HCT116 (cell line): ENCODE data around the gene GZMH. TPM values are rescaled to one million over a fixed set of nuclear protein-coding genes. Genes with fewer than 3 reads are reported as not detected.

ENCODE experiments used
- ATAC-seq: fragments of 200-7000 bp; cut with Tn5 transposase; 2 replicates; pipeline ENCODE4 v1.9.1; 2020; ENCODE audit warnings: mild to moderate bottlenecking, moderate library complexity
- BruUV-seq: library from RNA; stranded (reverse); fragments of 400-500 nt; replicated peaks from 2 replicates; lab custom pipeline; 2021; lab: Mats Ljungman, UMichigan
- CTCF ChIA-PET: fragments of 300-600 bp; sonication (Branson Sonifier 250); formaldehyde crosslinking; loops from one replicate; lab custom pipeline; 2021; ENCODE audit warnings: antibody characterized with exemption; lab: Charles Lee
- POLR2A ChIA-PET: fragments of 300-600, 350-600 bp; sonication (Branson Sonifier 250); formaldehyde crosslinking; loops from one replicate; lab custom pipeline; 2021; ENCODE audit warnings: antibody characterized with exemption; lab: Charles Lee
- RAD21 ChIA-PET, 2 experiments: fragments of 300-600 bp; sonication (Branson Sonifier 250); formaldehyde crosslinking; loops; one replicate each; lab custom pipeline; 2023; ENCODE audit warnings: low total read pairs in 2 of 2; ENCODE audit not compliant: uncharacterized antibody in 2 of 2, unreplicated experiment in 2 of 2, low non-redundant PET in 1 of 2; lab: Charles Lee
- DNase-seq: peaks from one replicate; pipeline ENCODE4 v3.0.0-alpha.2; 2010; ENCODE audit warnings: low read depth, low spot score
- H2AFZ ChIP-seq: fragments of 200-600 bp; shearing (Covaris generic), sonication (generic); 2 replicates; pipeline ENCODE4 v1.6.1; 2017; ENCODE audit warnings: low read depth, mixed run types, mixed read lengths, antibody characterized with exemption, low read length; ENCODE audit not compliant: poor library complexity, severe bottlenecking
- H3K27ac ChIP-seq: 2 replicates; pipeline ENCODE4 v1.5.1; 2012; ENCODE audit warnings: low read depth, low read length
- H3K27me3 ChIP-seq: fragments of 200-600 bp; sonication (generic); 2 replicates; pipeline ENCODE4 v1.6.1; 2016; ENCODE audit warnings: mixed run types, low read length, mixed read lengths; ENCODE audit not compliant: insufficient read depth
- H3K36me3 ChIP-seq, 2 experiments: fragments of 200-500 bp in 1 of 2; fragments of 200-600 bp in 1 of 2; sonication (Bioruptor generic) in 1 of 2; sonication (generic) in 1 of 2; 2 replicates each; pipeline versions ENCODE4 v1.5.1 to v1.6.1; 2014 to 2016; ENCODE audit warnings: low read length in 2 of 2, inconsistent platforms in 1 of 2, mixed read lengths in 1 of 2, mixed run types in 1 of 2; ENCODE audit not compliant: insufficient read depth in 2 of 2, control insufficient read depth in 1 of 2
- H3K4me1 ChIP-seq, 2 experiments: fragments of 200-600 bp in 1 of 2; sonication (generic) in 1 of 2; 2 replicates each; pipeline versions ENCODE4 v1.5.1 to v1.6.1; 2012 to 2017; ENCODE audit warnings: low read length in 2 of 2, inconsistent platforms in 1 of 2, mild to moderate bottlenecking in 1 of 2, mixed read lengths in 1 of 2, mixed run types in 1 of 2, moderate library complexity in 1 of 2; ENCODE audit not compliant: insufficient read depth in 2 of 2, control insufficient read depth in 1 of 2
- H3K4me2 ChIP-seq: fragments of 200-600 bp; sonication (generic); 2 replicates; pipeline ENCODE4 v1.6.1; 2017; ENCODE audit warnings: mixed run types, low read length, mixed read lengths
- H3K4me3 ChIP-seq, 2 experiments: fragments of 200-600 bp in 1 of 2; sonication (generic) in 1 of 2; replicated peaks in 1 of 2; 2 replicates each; pipeline ENCODE4 v1.5.1; 2011 to 2016; ENCODE audit warnings: low read length in 2 of 2, control low read depth in 1 of 2, low read depth in 1 of 2, mild to moderate bottlenecking in 1 of 2, mixed read lengths in 1 of 2, mixed run types in 1 of 2
- H3K79me2 ChIP-seq: fragments of 200-600 bp; sonication (generic); 2 replicates; pipeline ENCODE4 v1.6.1; 2017; ENCODE audit warnings: mild to moderate bottlenecking, mixed run types, low read length, moderate library complexity, mixed read lengths; ENCODE audit not compliant: insufficient read depth
- H3K9ac ChIP-seq: fragments of 200-600 bp; sonication (generic); 2 replicates; pipeline ENCODE4 v1.6.1; 2016; ENCODE audit warnings: low read length, mixed read lengths
- H3K9me2 ChIP-seq: fragments of 200-600 bp; sonication (generic), shearing (Covaris generic); 2 replicates; pipeline ENCODE4 v1.6.1; 2017; ENCODE audit warnings: mixed run types, mild to moderate bottlenecking, moderate library complexity; ENCODE audit not compliant: insufficient read depth
- H3K9me3 ChIP-seq, 2 experiments: fragments of 200-500 bp in 1 of 2; fragments of 200-600 bp in 1 of 2; sonication (Bioruptor generic) in 1 of 2; sonication (generic) in 1 of 2; 2 replicates each; pipeline ENCODE4 v1.6.1; 2014 to 2017; ENCODE audit warnings: low read length in 2 of 2, mixed read lengths in 2 of 2, inconsistent platforms in 1 of 2, low read depth in 1 of 2, mild to moderate bottlenecking in 1 of 2, mixed run types in 1 of 2, moderate library complexity in 1 of 2; ENCODE audit not compliant: control insufficient read depth in 1 of 2, insufficient read depth in 1 of 2
- H4K20me1 ChIP-seq: fragments of 200-600 bp; sonication (generic), shearing (Covaris generic); 2 replicates; pipeline ENCODE4 v1.6.1; 2017; ENCODE audit warnings: mixed run types, mild to moderate bottlenecking, moderate library complexity; ENCODE audit not compliant: insufficient read depth
- ATF3 ChIP-seq: IDR thresholded peaks from 2 replicates; pipeline ENCODE4 v1.6.1; 2012
- CBX3 ChIP-seq: IDR thresholded peaks from 2 replicates; pipeline ENCODE4 v1.6.1; 2012; ENCODE audit warnings: low read depth
- CEBPB ChIP-seq: IDR thresholded peaks from 2 replicates; pipeline ENCODE4 v1.6.1; 2012; ENCODE audit warnings: low read depth
- CTCF ChIP-seq, 3 experiments: fragments of 200-600 bp in 1 of 3; sonication (generic) in 1 of 3; IDR thresholded peaks in 2 of 3; conservative IDR thresholded peaks in 1 of 3; 2 replicates each; pipeline ENCODE4 v1.5.1; 2012 to 2017; ENCODE audit warnings: low read depth in 2 of 3, low read length in 2 of 3, antibody characterized with exemption in 1 of 3, borderline replicate concordance in 1 of 3, control low read depth in 1 of 3, mild to moderate bottlenecking in 1 of 3, mixed read lengths in 1 of 3, mixed run types in 1 of 3, moderate library complexity in 1 of 3; ENCODE audit not compliant: insufficient read depth in 1 of 3
- EGR1 ChIP-seq: IDR thresholded peaks from 2 replicates; pipeline ENCODE4 v1.6.1; 2012; ENCODE audit warnings: low read depth
- ELF1 ChIP-seq: IDR thresholded peaks from 2 replicates; pipeline ENCODE4 v1.6.1; 2012; ENCODE audit warnings: low read depth, borderline replicate concordance
- EZH2 ChIP-seq: fragments of 200-600 bp; sonication (generic); IDR thresholded peaks from 2 replicates; pipeline ENCODE4 v1.6.1; 2017; ENCODE audit warnings: antibody characterized with exemption, mixed run types
- EZH2phosphoT487 ChIP-seq: fragments of 200-600 bp; IDR thresholded peaks from 2 replicates; pipeline ENCODE4 v1.6.1; 2018; ENCODE audit warnings: antibody characterized with exemption, borderline replicate concordance
- FOSL1 ChIP-seq: IDR thresholded peaks from 2 replicates; pipeline ENCODE4 v1.6.1; 2012; ENCODE audit warnings: low read depth
- POLR2AphosphoS5 ChIP-seq: IDR thresholded peaks from 2 replicates; pipeline ENCODE4 v1.6.1; 2011; ENCODE audit warnings: mild to moderate bottlenecking, low read depth, low read length, moderate library complexity
- RAD21 ChIP-seq: IDR thresholded peaks from 2 replicates; pipeline ENCODE4 v1.6.1; 2012; ENCODE audit warnings: low read depth, mild to moderate bottlenecking
- REST ChIP-seq: IDR thresholded peaks from 2 replicates; pipeline ENCODE4 v1.6.1; 2012; ENCODE audit warnings: low read depth
- SIN3A ChIP-seq: IDR thresholded peaks from 2 replicates; pipeline ENCODE4 v1.6.1; 2012; ENCODE audit warnings: low read depth
- SP1 ChIP-seq: IDR thresholded peaks from 2 replicates; pipeline ENCODE4 v1.6.1; 2012; ENCODE audit warnings: low read depth
- TCF7L2 ChIP-seq: IDR thresholded peaks from 2 replicates; pipeline ENCODE4 v1.7.0; 2011; ENCODE audit warnings: borderline replicate concordance, inconsistent platforms; ENCODE audit not compliant: insufficient read depth, insufficient read length; ENCODE audit errors: extremely low read depth
- YY1 ChIP-seq: IDR thresholded peaks from 2 replicates; pipeline ENCODE4 v1.6.1; 2011; ENCODE audit warnings: low read length, low read depth, moderate library complexity, mild to moderate bottlenecking; ENCODE audit not compliant: insufficient replicate concordance; ENCODE audit errors: extremely low read depth
- ZFX ChIP-seq: fragments of 450-650 bp; IDR thresholded peaks from 2 replicates; pipeline ENCODE4 v1.6.1; 2017
- ZNF274 ChIP-seq: fragments of 200-500 bp; sonication (Bioruptor generic); IDR thresholded peaks from 2 replicates; pipeline ENCODE4 v1.6.1; 2014; ENCODE audit warnings: mild to moderate bottlenecking, low read depth, low read length, inconsistent platforms
- intact Hi-C: fragments of 100-400 bp; cut with micrococcal nuclease; formaldehyde crosslinking; loops from 2 replicates; pipeline ENCODE4 v1.10.0; 2022
- total RNA-seq: library from RNA; stranded (reverse); gene quantifications from one replicate; pipeline ENCODE4 v1.2.1, GENCODE V29; 2021; ENCODE audit not compliant: unreplicated experiment
- TF ChIP-seq, protein P1 (sequence below): IDR thresholded peaks from 2 replicates; pipeline ENCODE4 v1.6.1; 2012
- TF ChIP-seq, protein P2 (sequence below): IDR thresholded peaks from 2 replicates; pipeline ENCODE4 v1.6.1; 2011; ENCODE audit warnings: mild to moderate bottlenecking, low read length, moderate library complexity; ENCODE audit not compliant: insufficient replicate concordance; ENCODE audit errors: extremely low read depth

Gene GZMH
- total RNA-seq, 1 experiment from 2014 or later: not detected

GRCh38 chr14:24595073-24595808 is 14.2 kb downstream of the GZMH start:
- Histone ChIP-seq H3K4me1 (no peaks in the 10 kb centered on the region), H3K9me3 (no peaks in the 10 kb centered on the region), H3K36me3 (no peaks in the 10 kb centered on the region), H3K4me2 (no peak overlapping the region), H3K4me3 (no peak overlapping the region), H4K20me1 (no peaks in the 10 kb centered on the region), H2AFZ (no peak overlapping the region), H3K27me3 (no peaks in the 10 kb centered on the region), H3K9ac (no peak overlapping the region), H3K79me2 (no peaks in the 10 kb centered on the region), H3K27ac (no peak overlapping the region), H3K9me2 (no peaks in the 10 kb centered on the region)
- BruUV-seq: no TSS peak
- CTCF ChIA-PET: no interaction called here
- POLR2A ChIA-PET: no interaction called here
- RAD21 ChIA-PET: no interaction called here
- no peak for TF ChIP-seq REST
- no peak for TF ChIP-seq ATF3
- no peak for TF ChIP-seq RAD21
- no peak for TF ChIP-seq CBX3
- no peak for TF ChIP-seq SIN3A
- no peak for TF ChIP-seq POLR2AphosphoS5
- no peak for TF ChIP-seq SP1
- TF ChIP-seq, protein P1, sequence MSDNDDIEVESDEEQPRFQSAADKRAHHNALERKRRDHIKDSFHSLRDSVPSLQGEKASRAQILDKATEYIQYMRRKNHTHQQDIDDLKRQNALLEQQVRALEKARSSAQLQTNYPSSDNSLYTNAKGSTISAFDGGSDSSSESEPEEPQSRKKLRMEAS: no peak
- no peak for TF ChIP-seq CTCF (IDR thresholded peaks at IDR 0.05 in 2 of 3, conservative IDR thresholded peaks at IDR 0.05 in 1 of 3; ENCODE audit: borderline replicate concordance in 1 of 3, insufficient read depth in 1 of 3, low read depth in 2 of 3, low read length in 2 of 3)
- TF ChIP-seq FOSL1: no peak
- TF ChIP-seq ZNF274: no peak
- no peak for TF ChIP-seq CEBPB
- TF ChIP-seq TCF7L2: no peak
- no peak for TF ChIP-seq YY1
- TF ChIP-seq ZFX: no peak
- TF ChIP-seq, protein P2, sequence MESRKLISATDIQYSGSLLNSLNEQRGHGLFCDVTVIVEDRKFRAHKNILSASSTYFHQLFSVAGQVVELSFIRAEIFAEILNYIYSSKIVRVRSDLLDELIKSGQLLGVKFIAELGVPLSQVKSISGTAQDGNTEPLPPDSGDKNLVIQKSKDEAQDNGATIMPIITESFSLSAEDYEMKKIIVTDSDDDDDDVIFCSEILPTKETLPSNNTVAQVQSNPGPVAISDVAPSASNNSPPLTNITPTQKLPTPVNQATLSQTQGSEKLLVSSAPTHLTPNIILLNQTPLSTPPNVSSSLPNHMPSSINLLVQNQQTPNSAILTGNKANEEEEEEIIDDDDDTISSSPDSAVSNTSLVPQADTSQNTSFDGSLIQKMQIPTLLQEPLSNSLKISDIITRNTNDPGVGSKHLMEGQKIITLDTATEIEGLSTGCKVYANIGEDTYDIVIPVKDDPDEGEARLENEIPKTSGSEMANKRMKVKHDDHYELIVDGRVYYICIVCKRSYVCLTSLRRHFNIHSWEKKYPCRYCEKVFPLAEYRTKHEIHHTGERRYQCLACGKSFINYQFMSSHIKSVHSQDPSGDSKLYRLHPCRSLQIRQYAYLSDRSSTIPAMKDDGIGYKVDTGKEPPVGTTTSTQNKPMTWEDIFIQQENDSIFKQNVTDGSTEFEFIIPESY: no peak
- TF ChIP-seq EZH2phosphoT487: no peak
- no peak for TF ChIP-seq EGR1
- TF ChIP-seq ELF1: no peak
- TF ChIP-seq EZH2: no peak
- ATAC-seq (no peak), DNase-seq (no peak)
- intact Hi-C loops: no loop called here
